Measurements from ENCODE around the gene PRAMEF10.
"Not testable (repeated sequence)": the region's sequence is repeated elsewhere in the genome, so short reads cannot be mapped to it uniquely, and the experiment has no call there.

PRAMEF10 gene

GRCh38 chr1:12898170-12898569 lies at the start of gene PRAMEF10:
Gene PRAMEF10 (minus strand): TSS chr1:12898270. CDS start chr1:12895847, 2,423 bp downstream.
- DNase-seq (ENCODE audit: low read depth in 2 of 2, low spot score in 1 of 2) = not testable (repeated sequence)

GRCh38 chr1:12947480-12947879 lies 49.4 kb upstream of the PRAMEF10 start, which contains the start of gene PRAMEF6:
Gene PRAMEF6 (minus strand): TSS chr1:12947580. CDS start chr1:12942518, 5,062 bp downstream.
- DNase-seq (ENCODE audit: low read depth in 2 of 2, low spot score in 1 of 2) = not testable (repeated sequence)

GRCh38 chr1:12924368-12924767 lies 26.3 kb upstream of the PRAMEF10 start:
- DNase-seq (ENCODE audit: low read depth in 2 of 2, low spot score in 1 of 2) = not testable (repeated sequence)

GRCh38 chr1:12921749-12922148 lies 23.7 kb upstream of the PRAMEF10 start:
- not testable (repeated sequence) for DNase-seq (ENCODE audit: low read depth in 2 of 2, low spot score in 1 of 2)

- DNase-seq (ENCODE audit: low read depth in 2 of 2, low spot score in 1 of 2) = not testable (repeated sequence)
Observed at GRCh38 chr1:12916310-12916709, 18.2 kb upstream of the PRAMEF10 start, which contains the start of gene PRAMEF7. Gene PRAMEF7 (plus strand): TSS chr1:12916610. CDS start chr1:12917693, 1,083 bp downstream.

- not testable (repeated sequence) for DNase-seq (ENCODE audit: low read depth in 2 of 2, low spot score in 1 of 2)
Observed at GRCh38 chr1:12903793-12904572, 5.9 kb upstream of the PRAMEF10 start.

- DNase-seq (ENCODE audit: low read depth in 2 of 2, low spot score in 1 of 2) = not testable (repeated sequence)
Observed at GRCh38 chr1:12899186-12899585, 1.1 kb upstream of the PRAMEF10 start.

- not testable (repeated sequence) for DNase-seq (ENCODE audit: low read depth in 2 of 2, low spot score in 1 of 2)
Observed at GRCh38 chr1:12886101-12886500, 12.0 kb downstream of the PRAMEF10 start, which contains the start of gene PRAMEF4. Gene PRAMEF4 (minus strand): TSS chr1:12886201. CDS start chr1:12883394, 2,807 bp downstream.

- not testable (repeated sequence) for DNase-seq (ENCODE audit: low read depth in 2 of 2, low spot score in 1 of 2)
Observed at GRCh38 chr1:12878453-12878852, 19.6 kb downstream of the PRAMEF10 start.

GRCh38 chr1:12863131-12863880 lies 34.8 kb downstream of the PRAMEF10 start:
- DNase-seq (ENCODE audit: low read depth in 2 of 2, low spot score in 1 of 2) = not testable (repeated sequence)

GRCh38 chr1:12856786-12857185 lies 41.3 kb downstream of the PRAMEF10 start, which contains the start of gene PRAMEF2:
Gene PRAMEF2 (plus strand): TSS chr1:12857086. CDS start chr1:12859010, 1,924 bp downstream.
- not testable (repeated sequence) for DNase-seq (ENCODE audit: low read depth in 2 of 2, low spot score in 1 of 2)

GRCh38 chr1:12851779-12852178 lies 46.3 kb downstream of the PRAMEF10 start:
- DNase-seq (ENCODE audit: low read depth in 2 of 2, low spot score in 1 of 2) = no peak

GRCh38 chr1:12848620-12849019 lies 49.5 kb downstream of the PRAMEF10 start, which contains the start of gene HNRNPCL1:
Gene HNRNPCL1 (minus strand): TSS chr1:12848720. CDS start chr1:12848289, 431 bp downstream.
- DNase-seq (ENCODE audit: low read depth in 2 of 2, low spot score in 1 of 2) = not testable (repeated sequence)
